WTC11 (cell line): ENCODE measurements around the gene CAB39L.

Experiments
- GABPB1 ChIP-seq: sonication (generic); formaldehyde crosslinking; IDR thresholded peaks from 2 replicates; pipeline ENCODE4 v1.8.1; 2023; ENCODE audit warnings: mild to moderate bottlenecking, missing genetic modification reagents
- JAZF1 ChIP-seq: fragments of 250-450 bp; sonication (Bioruptor Pico); IDR thresholded peaks from 2 replicates; pipeline ENCODE4 v1.9.0; 2021; ENCODE audit warnings: moderate library complexity, mild to moderate bottlenecking, inconsistent platforms
- KAT7 ChIP-seq: sonication (generic); formaldehyde crosslinking; IDR thresholded peaks from 2 replicates; pipeline ENCODE4 v1.8.1; 2023; ENCODE audit warnings: missing genetic modification reagents, mild to moderate bottlenecking, borderline replicate concordance
- MXD4 ChIP-seq: fragments of 250-450 bp; sonication (Bioruptor Pico); IDR thresholded peaks from 2 replicates; pipeline ENCODE4 v1.8.0; 2021; ENCODE audit warnings: mild to moderate bottlenecking, moderate library complexity, borderline replicate concordance
- SP1 ChIP-seq: sonication (generic); formaldehyde crosslinking; conservative IDR thresholded peaks from 2 replicates; pipeline ENCODE4 v1.8.1; 2022; ENCODE audit warnings: missing genetic modification reagents
- TEAD4 ChIP-seq: sonication (generic); formaldehyde crosslinking; IDR thresholded peaks from 2 replicates; pipeline ENCODE4 v1.8.0; 2022; ENCODE audit warnings: mild to moderate bottlenecking, missing genetic modification reagents
- ZNF219 ChIP-seq: sonication (generic); formaldehyde crosslinking; IDR thresholded peaks from 2 replicates; pipeline ENCODE4 v1.8.0; 2023; ENCODE audit warnings: missing genetic modification reagents, mild to moderate bottlenecking, borderline replicate concordance
- ZNF317 ChIP-seq: sonication (generic); formaldehyde crosslinking; IDR thresholded peaks from 2 replicates; pipeline ENCODE4 v1.8.1; 2023; ENCODE audit warnings: low read depth, mild to moderate bottlenecking, moderate library complexity, missing genetic modification reagents, borderline replicate concordance
- TF ChIP-seq, protein P1 (sequence below): fragments of 200-600 bp; IDR thresholded peaks from 2 replicates; pipeline ENCODE4 v1.8.0; 2022; ENCODE audit warnings: antibody characterized with exemption
- TF ChIP-seq, protein P2 (sequence below): sonication (generic); formaldehyde crosslinking; IDR thresholded peaks from 2 replicates; pipeline ENCODE4 v1.8.0; 2022; ENCODE audit warnings: mild to moderate bottlenecking, missing genetic modification reagents
- TF ChIP-seq, protein P3 (sequence below): sonication (generic); formaldehyde crosslinking; IDR thresholded peaks from 2 replicates; pipeline ENCODE4 v1.8.0; 2022; ENCODE audit warnings: mild to moderate bottlenecking, missing genetic modification reagents

DNA sequence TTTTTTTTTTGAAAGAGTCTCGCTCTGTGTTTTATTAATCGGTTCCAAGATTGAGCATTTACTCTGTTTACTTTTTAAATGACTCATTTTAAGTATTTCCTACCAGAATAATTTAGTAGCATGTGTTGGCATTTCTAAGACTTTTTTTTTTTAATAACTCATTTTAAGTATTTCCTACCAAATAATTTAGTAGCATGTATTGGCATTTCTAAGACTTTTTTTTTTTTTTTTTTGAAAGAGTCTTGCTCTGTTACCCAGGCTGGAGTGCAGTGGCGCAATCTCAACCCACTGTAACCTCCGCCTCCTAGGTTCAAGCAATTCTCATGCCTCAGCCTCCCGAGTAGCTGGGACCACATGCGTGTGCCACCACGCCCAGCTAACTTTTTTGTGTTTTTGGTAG is 13.4 kb upstream of the CAB39L start:
- TF ChIP-seq, protein P1, sequence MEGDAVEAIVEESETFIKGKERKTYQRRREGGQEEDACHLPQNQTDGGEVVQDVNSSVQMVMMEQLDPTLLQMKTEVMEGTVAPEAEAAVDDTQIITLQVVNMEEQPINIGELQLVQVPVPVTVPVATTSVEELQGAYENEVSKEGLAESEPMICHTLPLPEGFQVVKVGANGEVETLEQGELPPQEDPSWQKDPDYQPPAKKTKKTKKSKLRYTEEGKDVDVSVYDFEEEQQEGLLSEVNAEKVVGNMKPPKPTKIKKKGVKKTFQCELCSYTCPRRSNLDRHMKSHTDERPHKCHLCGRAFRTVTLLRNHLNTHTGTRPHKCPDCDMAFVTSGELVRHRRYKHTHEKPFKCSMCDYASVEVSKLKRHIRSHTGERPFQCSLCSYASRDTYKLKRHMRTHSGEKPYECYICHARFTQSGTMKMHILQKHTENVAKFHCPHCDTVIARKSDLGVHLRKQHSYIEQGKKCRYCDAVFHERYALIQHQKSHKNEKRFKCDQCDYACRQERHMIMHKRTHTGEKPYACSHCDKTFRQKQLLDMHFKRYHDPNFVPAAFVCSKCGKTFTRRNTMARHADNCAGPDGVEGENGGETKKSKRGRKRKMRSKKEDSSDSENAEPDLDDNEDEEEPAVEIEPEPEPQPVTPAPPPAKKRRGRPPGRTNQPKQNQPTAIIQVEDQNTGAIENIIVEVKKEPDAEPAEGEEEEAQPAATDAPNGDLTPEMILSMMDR, result no peak
- TF ChIP-seq KAT7 (CRISPR knock-in tag) (no peak), TEAD4 (CRISPR knock-in tag) (no peak), JAZF1 (CRISPR knock-in tag) (no peak), MXD4 (CRISPR knock-in tag) (no peak), GABPB1 (CRISPR knock-in tag) (no peak), ZNF219 (CRISPR knock-in tag) (no peak), ZNF317 (CRISPR knock-in tag) (no peak), SP1 (no peak)
- TF ChIP-seq, protein P2, sequence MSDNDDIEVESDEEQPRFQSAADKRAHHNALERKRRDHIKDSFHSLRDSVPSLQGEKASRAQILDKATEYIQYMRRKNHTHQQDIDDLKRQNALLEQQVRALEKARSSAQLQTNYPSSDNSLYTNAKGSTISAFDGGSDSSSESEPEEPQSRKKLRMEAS (CRISPR knock-in tag), result no peak
- TF ChIP-seq, protein P3, sequence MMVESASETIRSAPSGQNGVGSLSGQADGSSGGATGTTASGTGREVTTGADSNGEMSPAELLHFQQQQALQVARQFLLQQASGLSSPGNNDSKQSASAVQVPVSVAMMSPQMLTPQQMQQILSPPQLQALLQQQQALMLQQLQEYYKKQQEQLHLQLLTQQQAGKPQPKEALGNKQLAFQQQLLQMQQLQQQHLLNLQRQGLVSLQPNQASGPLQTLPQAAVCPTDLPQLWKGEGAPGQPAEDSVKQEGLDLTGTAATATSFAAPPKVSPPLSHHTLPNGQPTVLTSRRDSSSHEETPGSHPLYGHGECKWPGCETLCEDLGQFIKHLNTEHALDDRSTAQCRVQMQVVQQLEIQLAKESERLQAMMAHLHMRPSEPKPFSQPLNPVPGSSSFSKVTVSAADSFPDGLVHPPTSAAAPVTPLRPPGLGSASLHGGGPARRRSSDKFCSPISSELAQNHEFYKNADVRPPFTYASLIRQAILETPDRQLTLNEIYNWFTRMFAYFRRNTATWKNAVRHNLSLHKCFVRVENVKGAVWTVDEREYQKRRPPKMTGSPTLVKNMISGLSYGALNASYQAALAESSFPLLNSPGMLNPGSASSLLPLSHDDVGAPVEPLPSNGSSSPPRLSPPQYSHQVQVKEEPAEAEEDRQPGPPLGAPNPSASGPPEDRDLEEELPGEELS (CRISPR knock-in tag), result no peak
